HL-60/S4 treated with retinoic acid at 250 ng/mL for 4 days and 3 days (cell line): ENCODE measurements around the gene AK5.
"Not testable (repeated sequence)": the region's sequence is repeated elsewhere in the genome, so short reads cannot be mapped to it uniquely, and the experiment has no call there.

ENCODE experiments used
- in situ Hi-C: fragments of 300-500 bp; cut with MboI; formaldehyde crosslinking; loops from 2 replicates; pipeline ENCODE4 v1.7.0; 2022; ENCODE audit warnings: low sequenced_read_pairs

AK5 gene

GRCh38 chr1:77394166-77394565 is 112.3 kb downstream of the AK5 start:
- in situ Hi-C loops: no loop called here

- in situ Hi-C loops: no loop called here
These were observed 113.2 kb downstream of the AK5 start for GRCh38 chr1:77395051-77395450.

DNA sequence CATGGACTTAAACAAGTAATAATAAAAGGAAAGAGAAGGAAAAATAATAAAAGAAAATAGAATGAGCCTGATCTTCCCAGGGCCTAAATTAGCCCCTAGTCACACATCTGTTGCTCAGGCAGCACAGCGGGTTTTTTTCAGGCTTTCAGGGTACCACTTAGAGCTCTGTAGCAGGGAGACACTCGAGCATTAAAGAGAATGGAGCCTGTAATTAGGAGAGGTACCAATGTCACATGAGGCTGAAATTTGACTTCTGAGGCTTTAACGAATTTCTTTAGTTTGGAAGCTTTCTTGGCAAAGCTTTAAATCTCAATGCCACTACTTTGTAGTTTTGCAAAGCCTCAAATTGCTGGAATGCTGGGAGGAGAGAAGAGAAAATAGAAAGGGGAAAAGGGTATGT is 116.3 kb downstream of the AK5 start:
- in situ Hi-C loops: no loop called here

DNA sequence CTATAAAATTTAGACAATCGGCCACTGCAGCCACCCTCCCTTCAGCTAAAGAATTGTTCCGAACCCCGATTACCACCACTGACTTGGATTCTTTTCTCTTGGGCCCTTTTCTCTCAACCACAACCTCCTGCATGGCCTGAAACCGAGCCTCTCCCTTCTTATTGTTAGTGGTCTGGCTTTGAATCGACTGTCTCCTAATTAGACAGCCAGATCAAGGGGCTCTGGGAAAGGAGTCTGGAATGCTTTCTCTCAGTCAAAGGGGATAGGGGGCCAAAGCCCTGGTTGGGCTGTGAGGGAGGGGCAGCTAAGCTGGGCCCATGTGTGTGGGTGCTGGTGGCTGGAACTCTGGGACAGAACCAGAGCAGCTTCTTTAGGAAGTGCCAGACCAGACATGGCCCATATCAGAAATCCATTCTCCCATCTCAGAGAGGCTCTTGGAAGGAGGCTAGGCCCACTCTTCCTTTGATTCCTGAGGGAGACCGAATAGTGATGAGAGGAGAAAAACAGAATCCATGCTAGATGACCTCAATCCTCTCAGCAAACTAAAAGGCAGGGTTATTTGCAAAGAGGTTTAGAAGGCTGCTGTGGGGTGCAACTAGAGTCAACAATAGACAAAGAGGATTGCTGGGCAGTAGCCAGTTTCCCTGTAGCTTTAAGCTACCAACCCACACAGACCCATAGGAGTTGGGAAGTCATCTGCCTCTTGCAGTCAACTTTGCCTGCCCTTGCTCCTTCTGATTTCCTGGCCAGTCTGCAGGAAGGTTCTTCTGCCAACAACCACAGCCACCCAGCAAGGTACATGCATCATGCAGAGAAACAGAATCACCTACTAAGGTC is 117.6 kb downstream of the AK5 start:
- in situ Hi-C loops: no loop called here

DNA sequence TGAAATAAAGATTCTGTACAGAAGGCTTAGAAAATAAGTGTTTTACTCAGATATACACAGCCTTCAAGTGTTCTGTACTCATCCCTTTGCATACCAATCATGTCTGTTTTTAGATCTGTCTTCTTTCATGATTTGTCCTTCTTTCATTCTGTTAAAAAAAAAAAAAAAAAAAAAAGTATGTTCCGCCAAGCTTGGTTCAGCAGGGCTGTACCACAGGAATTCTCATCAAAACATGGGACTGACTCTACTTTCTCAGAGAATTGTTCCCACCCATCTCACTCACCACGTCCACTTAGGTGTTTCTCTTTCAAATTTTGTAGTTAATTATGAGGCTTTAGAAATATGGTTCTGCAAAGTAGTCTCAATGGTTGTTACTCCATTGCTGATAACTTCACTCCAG is 119.0 kb downstream of the AK5 start:
- in situ Hi-C loops: no loop called here

DNA sequence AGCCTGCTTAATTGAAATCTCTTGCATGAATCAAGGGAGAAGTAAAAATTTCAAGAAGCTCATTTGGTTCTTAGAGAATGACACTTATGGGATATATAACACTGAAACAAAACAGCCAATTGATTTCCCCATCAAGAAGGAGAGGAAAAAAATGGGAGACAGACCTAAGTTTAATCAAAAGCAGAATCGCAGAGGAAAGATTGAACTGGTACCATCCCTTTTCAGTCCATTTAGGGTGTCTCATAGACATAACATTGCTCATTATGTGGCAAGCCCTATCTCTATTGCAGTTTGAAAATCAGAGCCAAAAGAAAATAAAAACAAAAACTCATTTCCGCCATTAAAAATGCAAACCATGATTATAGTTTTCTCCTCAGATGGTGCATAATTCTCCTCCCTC is 119.6 kb downstream of the AK5 start:
- in situ Hi-C loops: no loop called here

- in situ Hi-C loops: no loop called here
These were observed 123.4 kb downstream of the AK5 start for GRCh38 chr1:77405186-77405585.

DNA sequence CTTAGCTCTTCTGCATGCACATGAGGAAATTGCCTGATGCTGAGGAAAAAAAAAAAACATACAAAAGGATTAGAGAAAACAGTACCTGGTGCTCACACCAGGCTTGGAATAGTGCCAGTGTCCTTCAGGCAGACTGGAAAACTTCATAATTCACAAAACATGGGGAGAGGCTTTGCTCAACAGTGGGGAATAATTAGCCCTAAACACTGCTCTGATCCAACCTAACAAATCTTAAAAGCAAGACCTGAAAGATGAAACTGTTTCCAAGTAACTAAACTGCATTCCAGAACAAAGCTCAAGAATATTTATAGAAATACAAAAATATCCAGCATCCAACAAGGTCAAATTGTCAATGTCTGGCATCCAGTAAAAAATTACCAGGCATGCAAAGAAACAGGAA is 124.8 kb downstream of the AK5 start:
- in situ Hi-C loops: no loop called here

DNA sequence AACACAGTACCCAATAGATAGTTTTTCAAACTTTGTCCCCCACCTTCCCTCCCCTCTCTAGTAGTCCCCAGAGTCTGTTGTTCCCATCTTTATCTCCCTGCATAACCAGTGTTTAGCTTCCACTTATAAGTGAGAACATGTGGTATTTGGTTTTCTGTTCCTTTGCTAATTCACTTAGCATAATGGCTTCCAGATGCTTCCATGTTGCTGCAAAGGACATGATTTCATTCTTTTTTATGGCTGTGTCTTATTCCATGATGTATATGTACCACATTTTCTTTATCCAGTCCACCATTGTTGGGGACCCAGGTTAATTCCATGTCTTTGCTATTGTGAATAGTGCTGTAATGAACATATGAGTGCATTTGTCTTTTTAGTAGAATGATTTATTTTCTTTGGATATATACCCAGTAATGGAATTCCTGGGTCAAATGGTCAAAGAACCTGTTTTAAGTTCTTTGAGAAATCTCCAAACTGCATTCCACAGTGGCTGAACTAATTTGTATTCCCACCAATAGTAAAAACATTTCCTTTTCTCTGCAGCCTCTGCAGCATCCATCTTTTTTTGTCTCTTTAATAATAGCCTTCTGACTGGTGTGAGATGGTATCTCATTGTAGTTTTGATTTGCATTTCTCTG is 126.0 kb downstream of the AK5 start:
- in situ Hi-C loops: no loop called here

GRCh38 chr1:77408933-77409332 is 127.1 kb downstream of the AK5 start:
- in situ Hi-C loops: not testable (repeated sequence)

GRCh38 chr1:77412069-77412819 is 130.4 kb downstream of the AK5 start:
- in situ Hi-C loops: no loop called here

GRCh38 chr1:77412820-77413530 is 131.2 kb downstream of the AK5 start:
- in situ Hi-C loops: no loop called here

DNA sequence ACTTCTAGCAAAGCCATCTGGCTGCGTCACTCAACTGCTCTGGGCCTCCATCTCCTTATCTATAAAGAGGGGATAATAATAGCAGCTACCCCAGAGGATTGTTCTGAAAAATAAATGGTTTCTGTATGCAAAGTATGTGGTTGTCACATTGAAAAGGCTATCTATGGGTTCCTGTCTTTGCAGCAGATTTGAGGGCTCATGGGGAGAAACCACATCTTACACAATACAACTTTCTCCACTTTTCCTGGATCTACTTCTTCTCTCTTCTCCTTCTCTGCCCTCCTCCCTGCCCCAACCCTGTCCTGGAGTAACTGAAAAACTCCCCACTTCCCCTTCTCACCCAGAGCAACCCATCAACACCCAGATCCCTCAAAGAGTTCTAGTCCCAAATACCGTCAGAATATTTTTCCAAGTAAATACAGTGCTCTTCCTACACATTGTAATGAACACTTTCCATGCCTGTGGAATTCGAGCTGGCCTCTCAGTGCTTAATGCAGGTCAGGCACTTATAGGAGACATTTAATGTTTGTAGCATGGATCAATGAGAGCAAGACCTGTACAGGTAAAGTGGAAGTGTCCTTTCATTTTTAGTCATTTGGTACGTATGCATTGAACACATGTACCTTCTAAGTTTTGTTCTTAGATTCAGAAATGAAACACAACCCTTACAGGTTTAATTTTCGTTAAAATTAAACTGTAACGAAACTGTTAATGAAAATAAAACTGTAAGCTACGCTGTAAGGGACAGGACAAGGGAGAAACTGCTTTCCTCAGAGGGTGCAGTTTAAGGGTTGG is 131.9 kb downstream of the AK5 start:
- in situ Hi-C loops: no loop called here

GRCh38 chr1:77415579-77415978 is 133.8 kb downstream of the AK5 start:
- in situ Hi-C loops: no loop called here

GRCh38 chr1:77416692-77417450 is 135.1 kb downstream of the AK5 start:
- in situ Hi-C loops: no loop called here

GRCh38 chr1:77418055-77418454 is 136.2 kb downstream of the AK5 start:
- in situ Hi-C loops: not testable (repeated sequence)

DNA sequence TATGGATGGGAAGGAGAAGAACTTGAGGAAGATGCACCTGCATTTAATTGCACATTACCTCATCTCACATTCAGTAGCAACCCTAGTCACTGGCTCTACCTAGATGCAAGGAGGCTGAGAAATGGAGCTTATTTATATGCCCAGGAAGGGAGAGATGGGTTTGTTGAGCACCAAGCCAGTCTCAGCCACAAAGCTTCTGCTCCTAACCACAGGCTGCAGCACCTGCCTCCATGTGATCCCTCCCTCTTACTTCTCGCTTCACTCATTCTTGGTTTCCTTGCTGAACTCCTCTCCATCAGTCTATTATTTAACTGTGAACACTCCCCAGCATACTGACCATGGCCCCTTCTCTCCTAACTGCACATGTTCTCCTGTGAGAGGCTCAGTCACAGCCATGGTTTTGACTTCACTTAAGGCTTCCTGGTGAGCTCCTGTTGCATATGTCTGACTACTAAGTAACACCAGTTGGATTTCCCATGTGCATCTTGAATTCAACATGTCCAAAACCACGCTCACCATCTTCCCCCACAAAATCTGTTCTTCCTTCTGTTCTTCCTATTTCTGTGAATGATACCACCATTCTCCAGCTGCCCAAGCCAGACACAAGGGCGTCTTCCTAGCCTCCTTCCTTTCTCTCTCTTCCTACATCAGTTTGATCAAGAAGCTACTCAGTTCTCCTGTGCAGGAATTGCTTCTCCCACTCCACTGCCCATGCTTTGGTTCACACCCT is 139.8 kb downstream of the AK5 start:
- in situ Hi-C loops: no loop called here

GRCh38 chr1:77424236-77424635 is 142.4 kb downstream of the AK5 start:
- in situ Hi-C loops: no loop called here

DNA sequence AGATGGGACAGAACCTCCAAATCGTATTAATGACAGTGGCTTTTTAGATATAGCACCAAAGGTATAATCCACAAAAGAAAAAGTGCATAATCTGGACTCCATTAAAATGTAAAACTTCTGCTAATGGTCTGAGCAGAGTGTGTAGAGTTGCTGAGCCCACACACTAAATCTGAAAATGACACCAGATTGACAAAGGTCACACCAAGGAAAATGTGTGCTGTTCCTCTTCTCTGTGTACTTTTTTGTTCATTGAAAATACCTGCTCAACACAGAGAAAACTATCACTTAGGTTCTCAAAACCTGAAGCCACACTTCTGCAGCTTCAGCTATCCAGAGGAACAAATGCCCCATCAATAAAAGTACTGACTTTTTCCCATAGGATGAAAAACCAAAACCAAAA is 146.2 kb downstream of the AK5 start:
- in situ Hi-C loops: no loop called here
